Smooth muscle cell of the brain vasculature (primary cell): ENCODE measurements around the gene ADRM1.

Experiments
- DNase-seq: peaks from one replicate; pipeline ENCODE4 v3.0.0-alpha.2; 2012; ENCODE audit warnings: low read depth, low spot score

ADRM1 gene

GRCh38 chr20:62310757-62311121 is 7.9 kb downstream of the ADRM1 start:
- DNase-seq: no peak

GRCh38 chr20:62311150-62311549 is 8.4 kb downstream of the ADRM1 start:
- DNase-seq: no peak

- no peak for DNase-seq
Observed at GRCh38 chr20:62311832-62312661, 9.2 kb downstream of the ADRM1 start.

GRCh38 chr20:62312662-62312977 is 9.8 kb downstream of the ADRM1 start:
- DNase-seq: no peak

- DNase-seq: no peak
Observed at GRCh38 chr20:62313021-62313420, 10.2 kb downstream of the ADRM1 start.

GRCh38 chr20:62313460-62314338 is 10.9 kb downstream of the ADRM1 start:
- no peak for DNase-seq

GRCh38 chr20:62314339-62314638 is 11.5 kb downstream of the ADRM1 start:
- no peak for DNase-seq

DNA sequence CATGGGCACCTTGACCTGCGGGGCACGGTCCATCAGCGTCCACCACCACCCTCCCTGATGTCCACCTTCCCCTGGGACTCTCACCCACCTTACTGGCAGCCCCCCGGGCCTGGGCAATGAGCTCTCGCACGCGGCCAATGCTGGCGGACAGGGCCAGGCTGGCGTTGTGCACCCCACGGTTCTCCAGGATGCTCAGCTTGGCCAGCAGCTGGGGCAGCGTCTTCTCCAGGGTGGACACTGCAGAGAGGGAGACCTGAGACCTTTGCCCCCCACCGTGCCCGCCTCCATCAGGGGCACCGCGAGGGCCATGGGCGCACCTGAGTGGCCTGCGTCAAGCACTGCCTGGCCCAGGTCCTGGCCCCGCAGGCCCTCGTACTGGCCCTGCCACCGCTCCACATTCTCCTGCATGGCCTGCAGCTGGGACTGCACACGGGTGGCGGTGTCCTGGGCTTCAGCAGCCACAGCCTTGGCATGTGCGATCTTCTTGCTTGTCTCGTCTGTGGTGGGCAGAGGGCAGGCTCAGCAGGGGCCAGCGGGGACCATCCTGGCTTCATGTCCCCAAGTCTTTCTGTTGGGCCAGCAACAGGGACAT is 12.0 kb downstream of the ADRM1 start:
- no peak for DNase-seq

DNA sequence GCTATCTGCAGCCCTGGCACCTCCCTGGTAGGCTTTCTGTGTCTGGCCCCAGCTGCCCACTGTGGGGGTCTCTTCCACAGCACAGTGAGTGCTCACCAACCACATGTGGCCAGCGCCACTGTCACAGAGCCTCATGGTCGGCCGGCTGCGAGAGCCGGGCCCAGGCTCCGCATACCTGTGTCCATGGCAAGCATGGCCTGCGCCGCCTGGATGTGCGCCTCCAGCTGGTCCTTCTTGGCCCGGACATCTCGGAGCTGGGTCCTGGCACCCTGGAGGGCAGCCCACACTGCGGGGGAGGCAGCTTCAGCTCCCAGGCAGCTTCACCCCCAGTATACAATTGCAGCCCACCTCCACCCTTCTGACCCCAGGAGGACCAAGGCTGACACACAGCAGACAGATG is 13.0 kb downstream of the ADRM1 start:
- DNase-seq: no peak

DNA sequence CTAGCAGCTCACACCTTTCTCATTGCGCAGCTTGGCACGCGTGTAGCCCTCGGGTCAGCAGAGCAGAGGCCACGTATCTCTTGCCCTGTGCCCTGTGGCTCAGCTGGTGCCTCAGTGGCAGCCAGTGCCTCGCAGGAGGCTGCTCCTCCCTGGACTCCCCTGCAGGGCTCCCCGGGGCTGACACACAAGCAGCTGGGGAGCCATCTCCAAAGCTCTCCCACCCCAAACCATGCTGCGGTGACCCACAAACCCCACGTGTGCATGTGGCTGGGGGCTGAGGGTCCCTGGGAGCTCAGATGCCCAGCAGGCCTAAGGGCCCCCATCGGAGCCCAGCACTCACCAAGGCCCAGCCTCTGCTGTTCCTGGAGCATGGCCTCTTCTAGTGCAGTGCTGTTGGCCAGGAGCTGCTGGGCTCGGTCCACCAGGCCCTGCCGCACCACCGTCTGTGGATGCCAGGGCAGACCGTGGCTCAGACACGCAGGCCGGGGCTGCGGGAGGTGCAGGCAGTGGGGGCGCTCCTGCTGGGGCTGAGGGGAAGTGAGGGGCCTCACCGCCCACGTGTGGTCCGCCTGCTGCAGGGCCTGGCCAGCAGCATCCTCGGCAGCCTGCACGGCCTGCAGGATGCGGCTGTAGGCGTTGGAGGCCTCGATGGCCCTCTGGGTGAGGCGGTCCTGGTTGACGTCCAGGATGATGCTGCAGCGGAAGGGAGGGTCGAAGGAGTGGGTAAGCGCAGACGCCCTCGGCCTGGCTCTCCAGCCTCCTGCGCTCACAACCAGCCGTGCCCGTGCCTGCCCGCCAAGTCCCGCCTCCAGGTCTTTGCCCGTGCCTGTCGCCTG is 13.8 kb downstream of the ADRM1 start:
- no peak for DNase-seq

GRCh38 chr20:62317167-62317655 is 14.4 kb downstream of the ADRM1 start:
- no peak for DNase-seq

DNA sequence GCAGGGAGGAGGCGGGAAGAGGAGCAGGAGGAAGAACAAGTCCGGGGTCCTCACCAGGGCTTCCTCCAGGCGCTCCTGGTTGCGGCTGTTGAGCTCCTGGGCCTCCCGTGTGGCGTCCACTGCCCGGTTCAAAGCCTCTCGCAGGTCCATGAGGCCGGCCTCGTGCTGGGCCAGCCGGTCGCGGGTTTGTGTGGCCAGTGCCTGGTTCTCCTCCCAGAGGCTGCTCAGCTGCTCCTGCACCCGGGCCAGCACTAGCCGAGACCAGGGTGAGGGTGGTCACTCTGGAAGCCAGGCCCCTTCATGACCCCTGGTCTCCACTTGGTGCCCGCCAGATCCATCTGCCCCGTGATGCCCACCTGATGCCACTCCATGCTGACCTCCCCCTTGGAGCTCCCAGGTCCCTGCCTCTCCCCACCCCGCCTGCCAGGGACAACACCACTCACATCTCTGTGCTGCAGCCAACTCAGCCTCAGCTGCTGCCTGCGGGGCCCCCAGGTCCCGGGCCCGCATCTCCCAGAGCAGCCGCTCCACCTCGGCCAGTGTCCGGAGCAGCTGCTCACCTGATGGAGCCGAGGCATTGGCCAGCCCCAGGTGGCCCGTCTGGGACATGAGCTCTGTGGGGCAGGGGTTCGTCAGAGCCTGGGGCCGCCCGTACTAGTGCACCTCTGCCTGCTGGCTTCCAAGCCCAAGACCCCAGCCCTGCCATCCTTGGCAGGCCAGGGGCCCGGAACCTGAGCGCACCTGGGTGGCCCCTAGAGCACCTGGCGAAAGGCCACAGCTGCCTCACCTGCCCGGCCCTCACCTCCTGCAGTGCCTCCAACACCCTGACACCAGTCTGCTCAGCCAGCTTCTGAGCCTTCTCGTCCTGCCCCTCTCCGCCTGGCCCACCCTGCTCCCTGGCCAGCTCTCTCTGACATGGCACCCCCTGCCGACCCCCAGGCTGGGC is 15.9 kb downstream of the ADRM1 start:
- no peak for DNase-seq

DNA sequence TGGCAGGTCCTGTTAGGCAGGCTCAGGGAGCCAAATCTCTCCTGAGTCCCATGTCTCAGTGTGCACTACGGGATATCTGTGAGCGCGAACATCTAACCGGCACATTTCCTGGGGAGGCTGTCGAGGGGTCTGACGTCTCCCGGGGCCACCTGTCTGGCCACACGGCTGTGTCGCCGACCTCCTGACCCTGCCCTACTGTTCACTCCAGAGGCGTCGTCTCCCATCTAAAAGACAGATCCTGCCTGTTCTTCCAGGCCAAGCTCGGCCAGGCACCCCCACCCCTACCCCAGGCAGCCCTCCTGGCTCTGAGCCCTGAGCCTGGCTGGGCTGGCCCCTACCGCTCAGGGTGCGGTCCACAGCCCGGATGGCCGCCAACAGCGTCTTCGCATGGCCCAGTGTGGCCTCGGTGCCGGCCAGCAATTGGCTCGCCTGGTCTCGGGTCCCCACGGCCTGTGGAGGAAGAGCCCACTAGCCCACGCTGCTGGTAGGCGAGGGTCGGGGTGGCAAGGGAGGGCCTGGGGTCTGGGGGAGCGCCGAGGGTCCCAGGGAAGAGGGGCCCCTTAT is 16.6 kb downstream of the ADRM1 start:
- no peak for DNase-seq

DNA sequence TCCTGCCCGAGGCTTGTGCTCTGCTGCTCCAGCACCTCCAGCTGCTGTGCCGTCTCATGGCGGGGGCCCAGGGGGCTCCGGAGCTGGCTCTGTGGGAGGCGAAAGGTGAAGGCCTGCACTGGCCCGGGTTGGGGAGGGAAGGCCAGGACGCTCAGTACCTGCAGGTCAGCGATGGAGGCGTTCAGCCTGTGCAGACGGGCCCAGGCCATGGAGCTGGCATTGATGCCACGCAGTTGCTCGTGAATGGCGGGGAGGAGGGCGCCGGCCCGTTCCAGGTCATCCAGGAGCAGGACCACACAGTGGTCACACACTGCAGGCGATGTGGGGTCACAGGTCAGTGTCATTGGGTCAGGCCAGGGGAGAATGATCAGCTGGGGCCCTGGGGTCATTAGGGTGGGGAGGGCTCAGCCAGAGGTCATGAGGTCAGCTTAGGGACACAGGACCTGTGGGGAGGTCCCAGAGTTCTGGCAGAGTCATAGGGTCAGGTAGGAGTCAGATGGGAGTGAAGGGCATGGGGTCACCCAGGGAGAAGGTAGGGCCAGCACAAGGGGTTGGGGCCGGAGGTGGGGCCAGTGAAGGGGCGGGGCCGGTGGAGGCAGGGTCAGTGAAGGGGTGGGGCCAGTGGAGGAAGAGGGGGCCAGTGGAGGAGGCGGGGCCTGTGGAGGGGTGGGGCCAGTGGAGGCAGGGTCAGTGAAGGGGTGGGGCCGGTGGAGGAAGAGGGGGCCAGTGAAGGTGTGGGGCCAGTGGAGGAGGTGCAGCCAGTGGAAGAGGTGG is 18.0 kb downstream of the ADRM1 start:
- DNase-seq: no peak

DNA sequence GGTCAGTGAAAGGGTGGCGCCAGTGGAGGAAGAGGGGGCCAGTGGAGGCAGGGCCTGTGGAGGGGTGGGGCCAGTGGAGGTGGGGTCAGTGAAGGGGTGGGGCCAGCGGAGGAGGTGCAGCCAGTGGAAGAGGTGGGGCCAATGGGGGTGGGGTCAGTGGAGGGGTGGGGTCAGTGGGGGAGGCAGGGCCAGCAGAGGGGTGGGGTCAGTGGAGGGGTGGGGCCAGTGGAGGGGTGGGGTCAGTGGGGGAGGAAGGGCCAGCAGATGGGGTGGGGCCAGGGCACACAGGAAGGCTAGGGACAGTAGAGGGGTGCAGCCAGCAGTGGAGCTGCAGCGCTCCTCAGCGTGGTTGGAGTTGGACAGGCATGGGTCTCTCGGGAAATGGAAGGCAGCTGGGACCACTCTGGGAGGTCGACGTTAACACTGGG is 18.7 kb downstream of the ADRM1 start:
- no peak for DNase-seq

DNA sequence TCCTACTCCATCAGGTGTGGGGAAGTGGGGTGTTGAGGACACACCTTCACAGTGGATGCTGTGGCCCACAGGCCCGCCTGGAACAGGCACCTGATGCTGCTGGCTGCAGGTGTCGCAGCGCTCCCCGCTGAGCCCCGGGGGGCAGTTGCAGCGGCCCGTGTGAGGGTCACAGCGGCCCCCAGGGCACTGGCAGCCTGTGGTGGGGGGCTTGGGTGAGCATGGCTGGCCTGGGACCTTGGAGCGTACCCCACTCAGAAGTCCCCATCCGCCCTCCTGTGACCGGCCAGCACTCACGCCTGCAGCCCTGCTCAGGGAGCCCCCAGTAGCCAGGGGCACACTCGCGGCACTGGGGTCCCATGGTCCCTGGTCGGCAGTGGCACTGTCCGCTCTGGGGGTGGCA is 19.2 kb downstream of the ADRM1 start:
- DNase-seq: no peak

GRCh38 chr20:62322492-62323041 is 19.8 kb downstream of the ADRM1 start:
- no peak for DNase-seq

DNA sequence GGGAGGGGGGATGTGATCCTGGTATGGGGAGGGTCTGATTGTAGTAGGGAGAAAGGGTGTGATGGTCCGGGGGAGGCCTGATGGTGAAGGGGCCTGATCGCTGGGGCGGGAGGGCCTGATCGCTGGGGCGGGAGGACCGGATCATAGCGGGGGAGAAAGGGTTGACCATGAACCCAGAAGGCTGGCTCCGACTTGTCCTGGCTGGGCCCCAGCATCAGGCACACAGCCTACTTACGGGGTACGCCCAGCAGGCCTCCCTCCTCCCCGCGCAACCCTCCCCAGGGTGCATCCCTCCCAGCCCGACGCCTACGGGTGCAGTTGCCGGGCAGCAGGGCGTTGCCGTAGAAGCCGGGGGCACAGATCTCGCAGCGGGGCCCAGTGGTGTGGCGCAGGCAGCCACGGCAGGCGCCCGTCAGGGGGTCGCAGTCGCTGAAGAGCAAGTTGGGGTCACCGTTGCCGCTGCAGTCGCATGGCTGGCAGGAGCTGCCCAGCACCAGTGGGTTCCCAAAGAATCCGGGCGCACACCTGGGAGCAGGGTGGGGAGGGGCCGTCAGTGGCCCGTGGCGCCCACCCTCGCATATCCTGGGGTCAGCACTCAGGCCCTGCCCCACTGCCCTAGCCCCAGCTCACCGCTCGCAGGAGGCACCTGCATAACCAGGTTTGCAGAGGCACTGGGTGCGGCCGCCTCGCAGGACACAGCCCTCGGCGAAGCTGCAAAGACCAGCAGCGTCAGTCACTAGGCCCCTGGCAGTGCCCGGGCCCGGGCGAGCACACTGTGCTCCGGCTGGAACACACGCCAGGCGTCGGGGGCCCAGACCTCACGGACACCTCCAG is 20.6 kb downstream of the ADRM1 start:
- DNase-seq: no peak
